Measurements from ENCODE around the gene FOLR3.
"Not testable (repeated sequence)": the region's sequence is repeated elsewhere in the genome, so short reads cannot be mapped to it uniquely, and the experiment has no call there.

FOLR3 gene

GRCh38 chr11:72135473-72135872 lies at the start of gene FOLR3:
FOLR3 (plus strand) TSS chr11:72135725; CDS start chr11:72135953, 228 bp downstream.
- not testable (repeated sequence) for TF ChIP-seq FOXM1 (IDR thresholded peaks at IDR 0.05; ENCODE audit: borderline replicate concordance, low read depth); MAX (IDR thresholded peaks at IDR 0.05); TEAD4 (IDR thresholded peaks at IDR 0.05)

GRCh38 chr11:72088076-72088808 lies 47.3 kb upstream of the FOLR3 start:
- TF ChIP-seq EP300 (IDR thresholded peaks at IDR 0.05; ENCODE audit: borderline replicate concordance) (no peak), RAD21 (IDR thresholded peaks at IDR 0.05; ENCODE audit: low read depth) (no peak), ZBTB7A (IDR thresholded peaks at IDR 0.05; ENCODE audit: low read depth) (no peak), NFIC (IDR thresholded peaks at IDR 0.05) (no peak), TCF12 (IDR thresholded peaks at IDR 0.05; ENCODE audit: low read depth) (no peak), TAF1 (IDR thresholded peaks at IDR 0.05; ENCODE audit: low read depth) (no peak), YY1 (IDR thresholded peaks at IDR 0.05; ENCODE audit: low read depth) (no peak), CEBPB (IDR thresholded peaks at IDR 0.05) (no peak), EGR1 (IDR thresholded peaks at IDR 0.05) (no peak), CREB1 (IDR thresholded peaks at IDR 0.05; ENCODE audit: low read depth) (no peak), USF1 (IDR thresholded peaks at IDR 0.05) (no peak), TEAD4 (IDR thresholded peaks at IDR 0.05) (no peak), MAX (IDR thresholded peaks at IDR 0.05) (no peak), FOXM1 (IDR thresholded peaks at IDR 0.05; ENCODE audit: borderline replicate concordance, low read depth) (no peak)
- TF ChIP-seq, protein P1, sequence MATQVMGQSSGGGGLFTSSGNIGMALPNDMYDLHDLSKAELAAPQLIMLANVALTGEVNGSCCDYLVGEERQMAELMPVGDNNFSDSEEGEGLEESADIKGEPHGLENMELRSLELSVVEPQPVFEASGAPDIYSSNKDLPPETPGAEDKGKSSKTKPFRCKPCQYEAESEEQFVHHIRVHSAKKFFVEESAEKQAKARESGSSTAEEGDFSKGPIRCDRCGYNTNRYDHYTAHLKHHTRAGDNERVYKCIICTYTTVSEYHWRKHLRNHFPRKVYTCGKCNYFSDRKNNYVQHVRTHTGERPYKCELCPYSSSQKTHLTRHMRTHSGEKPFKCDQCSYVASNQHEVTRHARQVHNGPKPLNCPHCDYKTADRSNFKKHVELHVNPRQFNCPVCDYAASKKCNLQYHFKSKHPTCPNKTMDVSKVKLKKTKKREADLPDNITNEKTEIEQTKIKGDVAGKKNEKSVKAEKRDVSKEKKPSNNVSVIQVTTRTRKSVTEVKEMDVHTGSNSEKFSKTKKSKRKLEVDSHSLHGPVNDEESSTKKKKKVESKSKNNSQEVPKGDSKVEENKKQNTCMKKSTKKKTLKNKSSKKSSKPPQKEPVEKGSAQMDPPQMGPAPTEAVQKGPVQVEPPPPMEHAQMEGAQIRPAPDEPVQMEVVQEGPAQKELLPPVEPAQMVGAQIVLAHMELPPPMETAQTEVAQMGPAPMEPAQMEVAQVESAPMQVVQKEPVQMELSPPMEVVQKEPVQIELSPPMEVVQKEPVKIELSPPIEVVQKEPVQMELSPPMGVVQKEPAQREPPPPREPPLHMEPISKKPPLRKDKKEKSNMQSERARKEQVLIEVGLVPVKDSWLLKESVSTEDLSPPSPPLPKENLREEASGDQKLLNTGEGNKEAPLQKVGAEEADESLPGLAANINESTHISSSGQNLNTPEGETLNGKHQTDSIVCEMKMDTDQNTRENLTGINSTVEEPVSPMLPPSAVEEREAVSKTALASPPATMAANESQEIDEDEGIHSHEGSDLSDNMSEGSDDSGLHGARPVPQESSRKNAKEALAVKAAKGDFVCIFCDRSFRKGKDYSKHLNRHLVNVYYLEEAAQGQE (IDR thresholded peaks at IDR 0.05; ENCODE audit: low read depth): no peak

DNA sequence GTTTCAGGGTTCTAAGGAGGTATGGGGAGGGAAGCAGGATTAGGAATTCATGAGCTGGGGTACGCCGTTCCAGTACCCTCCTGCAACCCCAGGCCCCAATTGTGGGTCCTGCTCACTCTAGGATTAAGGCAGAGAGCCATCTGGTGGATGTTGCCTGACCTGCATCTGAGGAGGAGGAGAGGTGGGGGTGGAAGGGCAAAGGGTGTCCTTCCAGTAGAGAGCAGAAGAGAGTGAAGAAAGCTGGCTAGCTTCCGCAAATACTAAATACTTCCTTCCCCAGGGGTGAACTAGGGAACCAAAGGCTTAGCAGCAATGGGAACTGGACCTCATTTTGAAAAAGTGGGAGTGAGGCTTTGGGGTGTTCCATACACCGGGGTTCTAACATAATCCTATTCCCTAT lies 44.2 kb upstream of the FOLR3 start:
- TF ChIP-seq RAD21 (IDR thresholded peaks at IDR 0.05; ENCODE audit: low read depth) (peak; percentile 83), NFIC (IDR thresholded peaks at IDR 0.05) (no peak)

GRCh38 chr11:72098741-72099140 lies 36.8 kb upstream of the FOLR3 start:
- TF ChIP-seq RAD21 (IDR thresholded peaks at IDR 0.05; ENCODE audit: low read depth) (no peak), YY1 (IDR thresholded peaks at IDR 0.05; ENCODE audit: low read depth) (no peak), MAX (IDR thresholded peaks at IDR 0.05) (no peak), USF1 (IDR thresholded peaks at IDR 0.05) (no peak), EGR1 (IDR thresholded peaks at IDR 0.05) (no peak), TCF12 (IDR thresholded peaks at IDR 0.05; ENCODE audit: low read depth) (no peak), TEAD4 (IDR thresholded peaks at IDR 0.05) (no peak), CEBPB (IDR thresholded peaks at IDR 0.05) (no peak), FOXM1 (IDR thresholded peaks at IDR 0.05; ENCODE audit: borderline replicate concordance, low read depth) (no peak), EP300 (IDR thresholded peaks at IDR 0.05; ENCODE audit: borderline replicate concordance) (no peak), CREB1 (IDR thresholded peaks at IDR 0.05; ENCODE audit: low read depth) (no peak), ZBTB7A (IDR thresholded peaks at IDR 0.05; ENCODE audit: low read depth) (no peak), TAF1 (IDR thresholded peaks at IDR 0.05; ENCODE audit: low read depth) (no peak), NFIC (IDR thresholded peaks at IDR 0.05) (no peak)
- TF ChIP-seq, protein P1 (IDR thresholded peaks at IDR 0.05; ENCODE audit: low read depth): no peak

DNA sequence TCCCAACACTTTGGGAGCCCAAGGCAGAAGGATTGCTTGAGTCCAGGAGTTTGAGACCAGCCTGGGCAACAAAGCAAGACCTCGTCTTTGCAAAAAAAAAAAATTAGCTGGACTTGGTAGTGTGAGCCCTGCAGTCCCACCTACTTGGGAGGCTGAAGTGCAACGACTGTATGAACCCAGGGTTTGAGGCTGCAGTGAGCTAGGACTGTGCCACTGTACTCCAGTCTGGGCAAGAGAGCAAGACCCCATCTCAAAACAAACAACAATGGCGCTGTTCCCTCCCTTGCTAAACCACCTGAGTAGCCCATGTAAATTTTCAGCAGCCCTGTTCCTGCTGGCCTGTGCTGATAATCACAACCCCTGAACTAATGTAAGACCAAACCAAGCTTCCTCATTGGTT lies 35.5 kb upstream of the FOLR3 start:
- TF ChIP-seq MAX (IDR thresholded peaks at IDR 0.05): no peak
- no peak for TF ChIP-seq TEAD4 (IDR thresholded peaks at IDR 0.05)
- no peak for TF ChIP-seq FOXM1 (IDR thresholded peaks at IDR 0.05; ENCODE audit: borderline replicate concordance, low read depth)
- TF ChIP-seq, protein P1 (IDR thresholded peaks at IDR 0.05; ENCODE audit: low read depth): no peak
- no peak for TF ChIP-seq TCF12 (IDR thresholded peaks at IDR 0.05; ENCODE audit: low read depth)
- TF ChIP-seq USF1 (IDR thresholded peaks at IDR 0.05): no peak
- no peak for TF ChIP-seq ZBTB7A (IDR thresholded peaks at IDR 0.05; ENCODE audit: low read depth)
- no peak for TF ChIP-seq EGR1 (IDR thresholded peaks at IDR 0.05)
- TF ChIP-seq YY1 (IDR thresholded peaks at IDR 0.05; ENCODE audit: low read depth): no peak
- TF ChIP-seq EP300 (IDR thresholded peaks at IDR 0.05; ENCODE audit: borderline replicate concordance): no peak
- no peak for TF ChIP-seq CEBPB (IDR thresholded peaks at IDR 0.05)
- no peak for TF ChIP-seq CREB1 (IDR thresholded peaks at IDR 0.05; ENCODE audit: low read depth)
- no peak for TF ChIP-seq NFIC (IDR thresholded peaks at IDR 0.05)
- TF ChIP-seq TAF1 (IDR thresholded peaks at IDR 0.05; ENCODE audit: low read depth): no peak
- no peak for TF ChIP-seq RAD21 (IDR thresholded peaks at IDR 0.05; ENCODE audit: low read depth)

Data from Ishikawa (cell line).